Activated T-cell treated with anti-CD3 and anti-CD28 coated beads for 1 hour (primary cell): Measurements from ENCODE around the gene APEH.
"Not testable (repeated sequence)": the region's sequence is repeated elsewhere in the genome, so short reads cannot be mapped to it uniquely, and the experiment has no call there.

Experiments
- DNase-seq: peaks from one replicate; pipeline ENCODE4 v3.0.0-alpha.2; 2020; ENCODE audit warnings: low read depth

The APEH gene

DNA sequence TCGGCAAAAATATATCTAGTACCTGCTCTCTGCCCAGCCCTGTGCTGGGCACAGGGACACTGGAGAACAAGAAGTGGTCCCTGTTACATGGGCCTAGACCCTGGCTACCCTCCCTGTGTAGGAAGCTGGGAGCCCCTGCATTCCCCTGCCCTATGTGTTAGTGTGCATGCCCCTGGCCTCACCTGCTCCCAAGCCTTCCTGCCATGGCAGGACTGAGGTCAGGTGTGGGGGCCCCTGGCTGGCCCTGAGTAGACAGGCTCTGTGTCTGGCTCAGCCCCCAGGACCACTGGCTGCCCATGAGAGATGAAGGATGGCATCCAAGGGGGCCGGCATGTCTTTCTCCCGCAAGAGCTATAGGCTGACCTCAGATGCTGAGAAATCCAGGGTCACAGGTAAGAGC, 16.7 kb downstream of the APEH start:
- DNase-seq = not testable (repeated sequence)

GRCh38 chr3:49691481-49691880, 17.3 kb downstream of the APEH start:
- DNase-seq = not testable (repeated sequence)

DNA sequence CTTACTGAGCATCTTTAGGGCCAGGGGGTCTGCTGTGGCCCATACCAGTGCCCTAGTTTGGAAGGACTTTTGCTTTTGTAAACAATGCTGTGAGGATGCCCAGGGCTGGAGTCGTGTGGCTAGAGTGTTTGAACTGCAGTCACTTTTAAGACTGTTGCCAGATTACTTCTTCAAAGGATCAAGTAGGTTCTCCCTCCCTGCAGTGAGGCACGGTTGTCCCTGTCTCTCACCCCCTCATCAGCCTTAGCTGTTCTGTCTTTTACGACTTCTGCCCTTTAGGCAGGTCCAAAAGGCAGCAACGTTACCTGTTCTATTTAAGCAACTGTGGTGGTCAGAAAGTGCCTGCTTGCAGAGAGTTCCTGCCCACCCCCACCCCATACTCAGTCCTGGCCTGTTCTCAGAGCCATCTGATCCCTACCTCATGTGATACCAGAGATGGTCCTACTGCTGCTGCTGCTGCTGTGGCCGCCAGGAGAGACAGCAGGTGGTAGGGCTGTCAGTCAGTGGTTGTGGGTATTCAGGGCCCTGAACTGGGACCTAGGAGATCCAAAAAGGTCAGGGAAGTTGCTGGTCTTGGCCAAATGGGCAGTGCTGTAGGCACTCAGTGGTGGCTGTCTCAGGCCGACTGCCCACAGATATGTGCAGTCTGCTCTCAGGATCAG, 20.4 kb downstream of the APEH start:
- DNase-seq = not testable (repeated sequence)

- not testable (repeated sequence) for DNase-seq
These were observed 21.3 kb downstream of the APEH start for GRCh38 chr3:49695350-49696015.

GRCh38 chr3:49699281-49699979, 25.3 kb downstream of the APEH start:
- DNase-seq = no peak

GRCh38 chr3:49700014-49700413, 25.9 kb downstream of the APEH start:
- no peak for DNase-seq

DNA sequence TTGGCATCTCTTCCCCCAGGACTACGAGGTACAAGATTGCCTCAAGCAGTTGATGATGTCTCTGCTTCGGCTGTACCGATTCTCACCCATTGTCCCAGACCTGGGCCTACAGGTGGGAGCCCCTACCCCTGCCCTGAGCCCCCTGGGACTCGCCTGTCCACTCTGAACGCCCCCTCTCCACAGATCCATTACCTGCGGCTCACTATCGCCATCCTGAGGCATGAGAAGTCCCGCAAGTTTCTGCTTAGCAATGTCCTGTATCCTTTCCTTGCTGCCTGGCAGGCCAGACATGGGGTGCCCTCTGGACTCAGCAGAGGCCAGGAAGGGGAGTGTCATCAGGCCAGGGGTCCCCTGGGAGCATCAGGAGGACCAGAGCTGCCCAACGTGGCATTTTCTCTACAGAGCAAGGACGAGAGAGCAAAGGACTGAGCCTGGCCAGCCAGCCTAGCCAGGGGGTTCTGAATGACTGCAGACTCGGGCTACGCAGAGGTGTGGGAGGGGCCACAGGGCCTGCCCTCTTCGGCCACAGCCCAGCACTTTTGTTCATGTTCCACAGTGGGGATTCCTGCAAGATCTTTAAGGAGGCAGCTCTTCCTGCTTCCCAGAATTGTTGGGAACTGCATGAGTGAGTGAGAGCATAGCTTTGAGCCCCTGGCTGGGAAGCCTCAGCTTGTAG, 26.4 kb downstream of the APEH start:
- no peak for DNase-seq

- DNase-seq = no peak
These were observed 27.4 kb downstream of the APEH start for GRCh38 chr3:49701388-49702077.

DNA sequence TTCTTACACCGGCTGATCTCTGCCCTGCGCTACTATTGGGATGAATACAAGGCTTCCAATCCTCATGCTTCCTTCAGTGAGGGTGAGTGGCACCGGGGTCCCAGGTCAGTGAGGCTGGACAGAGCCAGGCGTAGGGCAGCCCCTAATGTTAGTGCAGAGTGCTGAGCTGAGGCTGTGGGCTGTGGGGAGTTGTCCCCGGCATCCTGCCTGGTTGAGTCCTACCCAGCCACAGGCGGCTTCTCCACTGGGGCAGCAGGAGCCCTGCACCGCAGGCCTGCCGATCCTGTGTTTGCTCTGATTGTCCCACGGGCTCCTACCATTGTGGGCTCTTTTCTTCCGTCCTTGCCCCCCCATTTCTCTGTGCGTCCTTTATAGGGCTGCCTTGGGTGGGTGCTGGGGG, 28.5 kb downstream of the APEH start:
- DNase-seq = no peak

- DNase-seq = peak; percentile 49
These were observed 29.3 kb downstream of the APEH start for GRCh38 chr3:49703443-49703927.

DNA sequence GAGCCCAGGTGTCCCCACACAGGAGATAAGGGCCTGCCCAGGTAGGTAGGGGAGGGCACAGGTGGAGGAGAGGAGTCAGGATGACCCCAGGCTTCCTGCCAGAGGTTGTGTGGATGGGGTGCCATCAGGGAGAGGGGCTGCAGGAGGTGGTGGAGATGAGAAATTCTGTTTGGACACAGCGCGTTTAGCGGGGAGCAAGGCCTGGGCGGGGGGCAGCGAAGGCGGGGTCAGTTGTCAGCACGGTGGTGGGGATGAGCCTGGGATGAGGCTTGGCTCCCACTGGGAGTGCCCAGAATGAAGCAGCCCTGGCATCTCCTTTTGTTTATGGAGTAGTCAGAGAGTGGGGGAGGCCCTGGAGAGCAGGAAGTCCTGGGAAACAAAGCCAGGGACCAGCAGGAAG, 29.8 kb downstream of the APEH start:
- no peak for DNase-seq

DNA sequence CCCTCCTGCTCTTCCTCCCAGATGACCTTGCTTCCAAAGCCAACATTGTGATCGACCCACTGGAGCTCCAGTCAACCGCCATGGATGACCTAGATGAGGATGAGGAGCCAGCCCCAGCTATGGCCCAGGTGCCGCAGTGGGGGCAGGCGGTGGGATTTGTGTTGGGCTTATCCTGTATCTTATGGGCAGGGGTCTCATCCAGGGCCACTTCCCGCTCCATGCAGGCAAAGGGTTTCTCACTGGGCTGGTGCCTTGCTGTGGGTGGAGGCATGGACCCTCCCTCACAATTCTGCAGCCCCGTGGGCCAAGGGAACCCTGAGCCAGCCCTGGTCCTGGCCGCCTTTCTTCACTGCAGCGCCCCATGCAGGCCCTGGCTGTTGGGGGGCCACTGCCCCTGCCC, 30.5 kb downstream of the APEH start:
- no peak for DNase-seq

GRCh38 chr3:49705390-49705960, 31.3 kb downstream of the APEH start:
- no peak for DNase-seq

DNA sequence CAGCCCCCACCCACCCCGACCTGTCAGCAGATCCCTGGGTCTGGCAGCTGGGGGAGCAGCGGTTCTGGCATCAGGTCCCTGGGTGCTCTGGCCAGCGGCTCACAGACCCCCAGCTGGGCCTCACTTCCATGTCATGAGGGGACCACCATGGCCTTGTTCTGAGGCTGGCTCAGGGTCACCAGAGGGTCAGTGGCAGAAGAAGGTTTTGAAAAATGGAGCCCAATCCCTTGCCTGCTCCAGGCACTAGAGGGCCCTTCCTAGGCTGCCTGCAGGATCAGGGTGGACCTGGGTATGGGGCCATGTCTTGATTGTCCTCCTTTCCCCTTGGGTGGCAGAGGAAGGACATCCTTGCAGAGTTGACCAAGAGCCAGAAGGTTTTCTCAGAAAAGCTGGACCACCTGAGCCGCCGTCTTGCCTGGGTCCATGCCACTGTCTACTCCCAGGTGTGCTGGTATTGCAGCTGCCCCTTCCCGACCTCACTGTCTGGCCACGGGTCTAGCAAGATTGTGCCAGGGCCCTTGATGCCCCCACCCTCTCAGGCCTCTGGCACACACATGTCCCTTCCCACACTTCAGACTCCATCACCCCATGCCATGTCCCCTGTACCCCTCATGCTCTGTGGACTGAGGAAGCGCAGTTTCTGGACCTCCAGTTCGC, 32.4 kb downstream of the APEH start:
- DNase-seq = no peak

GRCh38 chr3:49707113-49707480, 32.9 kb downstream of the APEH start:
- DNase-seq = no peak

- no peak for DNase-seq
These were observed 35.7 kb downstream of the APEH start for GRCh38 chr3:49709852-49710251.

- no peak for DNase-seq
These were observed 37.3 kb downstream of the APEH start for GRCh38 chr3:49711489-49711888.

GRCh38 chr3:49712166-49712565, 38.0 kb downstream of the APEH start:
- no peak for DNase-seq

- no peak for DNase-seq
These were observed 38.6 kb downstream of the APEH start for GRCh38 chr3:49712631-49713317.

- DNase-seq = no peak
These were observed 39.4 kb downstream of the APEH start for GRCh38 chr3:49713336-49714105.
